ENCODE measurements around the gene RPL34.
A peak's percentile ranks its signal among the peaks of the same experiment; 100 is the strongest.
"Not testable (repeated sequence)": the region's sequence is repeated elsewhere in the genome, so short reads cannot be mapped to it uniquely, and the experiment has no call there.

RPL34 gene

GRCh38 chr4:108620101-108620932, at the start of gene RPL34:
Gene RPL34, plus strand, starts transcription at chr4:108620576. Its CDS starts 1,384 bp downstream, at chr4:108621960.
- peak; percentile 93 to 97 for DNase-seq

DNA sequence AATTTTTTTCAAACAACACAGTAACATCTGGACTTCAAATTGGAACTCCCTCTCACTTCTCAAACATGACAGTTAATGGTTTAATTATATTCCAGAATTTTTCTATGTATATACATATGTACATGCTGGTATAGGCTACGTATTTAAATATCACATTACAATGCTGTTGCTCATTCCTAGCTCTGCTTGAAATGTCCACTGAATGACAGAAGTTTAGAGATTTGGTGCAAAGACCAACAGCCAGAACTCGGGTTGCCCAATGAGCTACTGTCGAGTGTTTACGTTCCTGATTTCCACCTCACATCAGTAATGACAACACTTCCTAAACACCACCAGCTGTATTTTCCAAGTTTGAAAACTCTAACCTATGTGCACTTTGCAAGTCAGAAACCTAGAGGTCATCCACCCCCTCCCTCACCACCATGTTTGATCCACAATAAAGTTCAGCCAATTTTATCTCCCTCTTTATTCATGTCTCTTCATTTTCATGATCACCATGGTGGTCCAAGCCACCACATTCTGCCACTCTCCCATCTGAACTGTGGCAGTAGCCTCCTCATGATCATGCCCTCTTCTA, 49.3 kb upstream of the RPL34 start:
- no peak for DNase-seq

DNA sequence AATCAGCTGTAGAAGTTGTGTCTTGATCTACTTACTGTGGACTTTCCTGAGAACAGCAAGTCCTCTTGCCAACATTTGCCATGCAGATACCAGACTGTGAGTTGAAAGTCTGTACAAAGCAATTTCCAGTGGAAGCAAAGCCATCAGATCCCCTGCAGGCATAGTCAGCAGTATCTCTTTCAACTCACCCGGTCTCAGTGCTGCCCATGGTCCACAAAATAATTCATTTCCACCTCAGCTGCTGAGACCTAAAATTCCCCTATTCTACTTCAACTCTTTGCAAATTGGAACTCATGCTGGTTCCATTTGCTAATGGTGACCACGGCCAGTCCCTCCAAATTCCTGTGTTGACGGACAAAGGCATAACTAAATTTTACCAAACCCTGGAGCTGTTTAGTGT, 46.0 kb upstream of the RPL34 start:
- no peak for DNase-seq

DNA sequence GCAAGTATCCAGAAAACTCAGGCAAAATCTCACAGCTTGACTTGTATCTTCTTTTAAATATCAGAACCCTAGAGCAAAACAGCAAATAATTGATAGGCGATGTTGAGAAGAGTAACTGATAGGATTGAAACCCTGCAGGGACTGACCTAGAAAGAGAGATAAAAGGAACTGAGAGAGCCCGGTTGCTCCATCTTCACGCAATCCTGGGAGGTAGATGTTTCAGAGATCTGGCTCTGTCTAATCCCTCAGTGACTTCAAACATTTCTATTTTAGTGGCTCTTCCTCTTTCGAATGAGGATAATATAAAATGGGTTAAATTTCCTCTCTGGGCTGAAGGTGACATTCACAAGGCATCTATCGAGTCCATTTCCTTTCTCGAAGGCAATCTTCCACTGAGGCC, 39.3 kb upstream of the RPL34 start:
- no peak for DNase-seq

- no peak for DNase-seq
These were observed 33.6 kb upstream of the RPL34 start for GRCh38 chr4:108586778-108587177.

GRCh38 chr4:108588878-108589277, 31.5 kb upstream of the RPL34 start:
- DNase-seq: no peak

DNA sequence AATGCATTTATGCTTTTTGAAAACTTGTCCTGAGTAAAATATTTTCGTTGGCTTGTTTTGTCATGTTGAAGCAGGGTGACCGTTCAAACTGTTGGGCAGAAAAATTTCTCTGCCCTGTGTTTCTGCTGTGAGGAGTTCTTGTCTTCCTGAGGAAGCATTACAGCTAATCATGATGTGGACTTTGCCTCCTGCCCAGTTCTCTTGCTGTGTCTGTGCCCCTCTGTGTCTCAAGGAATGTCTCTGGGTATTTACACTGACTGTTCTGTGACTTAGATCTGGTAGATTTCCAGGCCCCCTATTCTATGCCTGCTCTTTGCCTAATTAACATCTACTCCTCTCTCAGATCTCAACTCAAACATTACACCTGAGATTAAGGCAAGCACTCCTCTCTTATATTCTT, 30.4 kb upstream of the RPL34 start:
- DNase-seq: no peak

- DNase-seq: no peak
These were observed 29.6 kb upstream of the RPL34 start for GRCh38 chr4:108590776-108591175.

GRCh38 chr4:108592674-108592986, 27.7 kb upstream of the RPL34 start:
- DNase-seq: no peak

GRCh38 chr4:108594296-108594695, 26.1 kb upstream of the RPL34 start:
- DNase-seq: not testable (repeated sequence)

- no peak for DNase-seq
These were observed 24.0 kb upstream of the RPL34 start for GRCh38 chr4:108596344-108596743.

DNA sequence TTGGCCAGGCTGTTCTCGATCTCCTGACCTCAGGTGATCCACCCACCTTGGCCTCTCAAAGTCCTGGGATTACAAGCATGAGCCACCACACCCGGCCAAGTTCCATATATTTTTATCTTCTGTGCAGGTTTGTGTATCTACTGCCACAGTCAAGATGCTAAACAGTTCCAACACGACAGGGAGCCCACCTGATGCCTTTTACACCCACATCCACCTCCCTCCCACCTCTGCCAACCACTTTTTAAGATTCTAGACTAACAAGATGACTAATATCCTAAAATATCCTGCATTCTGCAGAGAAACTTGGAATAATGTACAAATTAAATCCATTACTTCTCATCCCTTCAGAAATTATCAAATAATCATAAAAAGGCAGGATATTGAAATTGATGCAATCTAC, 19.3 kb upstream of the RPL34 start:
- no peak for DNase-seq

GRCh38 chr4:108601532-108601931, 18.8 kb upstream of the RPL34 start:
- DNase-seq: no peak

GRCh38 chr4:108602163-108602562, 18.2 kb upstream of the RPL34 start:
- DNase-seq: no peak

GRCh38 chr4:108607079-108607815, 13.1 kb upstream of the RPL34 start:
- DNase-seq: no peak

- DNase-seq: no peak
These were observed 9.0 kb upstream of the RPL34 start for GRCh38 chr4:108611365-108611764.

DNA sequence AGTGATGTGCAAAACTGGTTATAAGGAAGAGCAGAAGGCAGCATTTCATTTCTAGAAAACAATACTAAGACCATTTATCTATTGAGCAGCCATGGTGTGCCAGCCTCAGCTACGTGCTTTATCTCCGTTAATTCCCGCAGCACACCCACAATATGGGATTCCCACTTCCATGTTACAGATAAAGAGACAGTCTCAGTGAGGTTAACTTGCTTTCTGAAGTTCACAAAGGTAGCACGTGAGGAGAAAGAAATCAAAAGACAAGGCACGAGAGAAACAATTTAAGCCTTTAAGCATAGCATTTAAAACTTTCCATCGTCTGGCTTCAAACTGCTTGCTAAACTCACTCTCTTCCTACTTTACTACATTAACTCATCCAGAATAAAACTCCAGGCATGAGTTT, 8.0 kb upstream of the RPL34 start:
- DNase-seq: no peak

DNA sequence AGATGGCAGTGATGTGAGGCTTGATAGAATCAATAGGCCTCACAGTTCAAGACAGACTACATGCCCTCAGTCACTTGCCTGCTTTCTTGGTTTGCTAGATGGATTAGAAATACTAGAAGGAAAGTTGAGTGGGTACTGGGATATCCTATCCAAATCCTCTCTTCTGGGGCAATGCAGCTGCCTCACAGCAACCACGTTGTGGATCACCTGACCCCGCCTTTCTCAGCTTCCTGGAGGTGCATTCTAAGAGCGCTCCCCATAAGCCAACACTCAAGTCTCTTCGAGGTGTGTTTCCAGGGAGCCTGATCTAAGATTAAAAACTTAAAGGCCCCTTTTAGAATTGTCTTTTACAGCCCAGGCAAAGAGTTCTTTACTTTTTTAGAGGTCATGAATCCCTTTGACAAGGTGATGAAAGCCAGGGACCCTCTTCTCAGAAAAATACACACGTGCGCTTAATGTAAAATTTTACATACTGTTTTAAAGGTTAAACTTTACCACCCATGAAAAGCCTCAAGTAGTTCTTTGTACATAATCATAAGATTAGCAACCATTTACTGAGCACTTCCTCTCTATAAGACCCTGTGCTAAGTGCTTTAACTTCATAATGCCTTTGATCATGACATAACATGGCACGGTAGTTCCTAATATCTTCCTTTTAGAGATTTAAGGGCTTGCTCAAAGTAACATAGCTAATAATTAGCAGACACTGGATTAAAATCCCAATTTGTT, 840 bp upstream of the RPL34 start:
- peak in 1 of 2 experiments; percentile 3 for DNase-seq

GRCh38 chr4:108620933-108621905, 843 bp downstream of the RPL34 start:
- no peak for DNase-seq

DNA sequence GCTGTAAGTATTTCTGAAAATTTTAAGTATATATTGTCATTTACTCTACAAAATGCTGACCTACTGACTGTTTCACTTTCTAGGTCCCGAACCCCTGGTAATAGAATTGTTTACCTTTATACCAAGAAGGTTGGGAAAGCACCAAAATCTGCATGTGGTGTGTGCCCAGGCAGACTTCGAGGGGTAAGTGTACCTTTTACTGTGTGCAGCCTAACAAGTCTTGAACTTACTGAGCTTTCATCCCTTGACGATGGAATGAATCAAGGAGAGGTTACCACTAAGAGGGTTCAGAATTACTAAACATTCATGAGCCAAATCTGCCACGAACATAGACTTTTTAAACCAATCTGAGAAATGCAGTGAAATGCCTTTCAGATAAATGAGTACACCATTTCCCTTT, 1.6 kb downstream of the RPL34 start:
- no peak for DNase-seq

- DNase-seq: no peak
These were observed 2.5 kb downstream of the RPL34 start for GRCh38 chr4:108622828-108623227.
